Measurements from ENCODE around the gene NCF2. TPM values are rescaled to one million over a fixed set of nuclear protein-coding genes. Genes with fewer than 3 reads are reported as not detected.

NCF2 gene
- total and polyA plus RNA-seq, 4 experiments from 2014 or later: 2.0 to 6.9 (median 5.9) TPM

GRCh38 chr1:183569801-183570200 is 20.5 kb downstream of the NCF2 start:
- no peaks in the 10 kb centered on the region for H3K4me1 ChIP-seq (ENCODE audit: insufficient read depth, low read length)
- ChIA-PET CTCF (ENCODE audit: partially characterized antibody) (no interaction called here), POLR2A (ENCODE audit: partially characterized antibody) (interaction anchor here (1.3 kb wide), 1 partner anchor 19 kb away, joined by 3 read pairs; no protein-coding TSS in a partner anchor)

GRCh38 chr1:183569141-183569540 is 21.1 kb downstream of the NCF2 start:
- Mint-ChIP-seq H3K4me1 (peaks cover 0 to 7% (median 6%) of the 10 kb centered on the region in 4 donors), H3K27ac (peak overlapping the region in 2 of 7 donors; percentile 19 to 36), H3K4me3 (no peak overlapping the region), H3K9me3 (no peaks in the 10 kb centered on the region), H3K27me3 (no peaks in the 10 kb centered on the region), H3K36me3 (no peaks in the 10 kb centered on the region)
- Histone ChIP-seq H3K4me3 (ENCODE audit: low read length in 2 of 2) (no peak overlapping the region), H3K4me1 (ENCODE audit: insufficient read depth, low read length) (no peaks in the 10 kb centered on the region), H3K9me3 (ENCODE audit: control insufficient read depth in 1 of 2, low read length in 2 of 2) (no peaks in the 10 kb centered on the region), H3K36me3 (ENCODE audit: insufficient read depth, low read length) (no peaks in the 10 kb centered on the region), H3K27me3 (ENCODE audit: insufficient read depth, low read length) (no peaks in the 10 kb centered on the region), H3K27ac (ENCODE audit: low read depth, low read length) (no peak overlapping the region)
- intact Hi-C loops (cut with micrococcal nuclease): no loop called here
- POLR2A ChIA-PET (ENCODE audit: partially characterized antibody): interaction anchor here (1.3 kb wide), 1 partner anchor 19 kb away, joined by 3 read pairs; no protein-coding TSS in a partner anchor
- DNase-seq: no peak
- CTCF ChIA-PET (ENCODE audit: partially characterized antibody): interaction anchor here (0.9 kb wide), 1 partner anchor 18 kb away, joined by 3 read pairs; no protein-coding TSS in a partner anchor

More at GRCh38 chr1:183569801-183570200, 20.5 kb downstream of the NCF2 start:
- H3K4me3 Mint-ChIP-seq: no peak overlapping the region
- intact Hi-C loops (cut with micrococcal nuclease): no loop called here
- peaks cover 0 to 7% (median 6%) of the 10 kb centered on the region in 4 donors for H3K4me1 Mint-ChIP-seq
- no peaks in the 10 kb centered on the region for H3K36me3 ChIP-seq (ENCODE audit: insufficient read depth, low read length)
- no peak for DNase-seq
- H3K9me3 Mint-ChIP-seq: no peaks in the 10 kb centered on the region
- no peaks in the 10 kb centered on the region for H3K27me3 ChIP-seq (ENCODE audit: insufficient read depth, low read length)
- no peaks in the 10 kb centered on the region for H3K36me3 Mint-ChIP-seq
- no peak overlapping the region for H3K27ac Mint-ChIP-seq
- no peak overlapping the region for H3K27ac ChIP-seq (ENCODE audit: low read depth, low read length)
- no peak overlapping the region for H3K4me3 ChIP-seq (ENCODE audit: low read length in 2 of 2)
- H3K27me3 Mint-ChIP-seq: no peaks in the 10 kb centered on the region
- H3K9me3 ChIP-seq (ENCODE audit: control insufficient read depth in 1 of 2, low read length in 2 of 2): no peaks in the 10 kb centered on the region

DNA sequence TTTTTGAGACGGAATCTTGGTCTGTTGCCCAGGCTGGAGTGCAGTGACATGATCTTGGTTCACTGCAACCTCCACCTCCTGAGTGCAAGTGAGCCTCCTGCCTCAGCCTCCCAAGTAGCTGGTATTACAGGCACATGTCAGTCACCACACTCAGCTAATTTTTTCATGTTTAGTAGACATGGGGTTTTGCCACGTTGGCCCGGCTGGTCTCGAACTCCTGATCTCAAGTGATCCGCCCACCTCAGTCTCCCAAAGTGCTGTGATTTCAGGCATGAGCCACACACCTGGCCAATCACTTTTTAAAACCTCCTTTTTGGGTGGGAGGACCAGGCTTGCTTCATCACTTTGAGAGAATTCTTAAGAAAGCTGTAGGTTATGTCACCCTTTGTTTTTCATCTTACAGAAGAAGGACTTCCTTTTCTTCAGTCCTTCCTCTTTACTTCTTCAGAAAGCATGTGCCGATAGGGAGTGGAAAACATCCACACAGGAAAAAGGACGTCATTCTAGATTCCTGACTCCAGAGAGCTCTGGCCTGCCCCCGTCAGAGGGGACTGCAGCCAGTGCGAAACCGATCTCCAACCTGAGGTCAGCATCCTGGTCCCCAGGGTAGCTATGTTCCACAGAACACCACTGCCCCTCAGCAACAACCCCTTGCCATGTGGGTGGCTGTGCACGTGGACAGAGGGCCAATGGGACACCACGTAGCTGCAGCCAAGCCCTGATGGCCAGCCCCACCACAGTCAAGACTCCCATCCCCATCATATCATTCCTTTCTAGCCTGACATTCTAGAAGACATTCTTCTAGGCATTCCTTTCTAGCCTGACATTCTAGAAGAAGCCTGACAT is 21.9 kb downstream of the NCF2 start:
- intact Hi-C loops (cut with micrococcal nuclease): no loop called here
- H3K9me3 Mint-ChIP-seq: no peaks in the 10 kb centered on the region
- DNase-seq: no peak
- ChIA-PET POLR2A (ENCODE audit: partially characterized antibody) (interaction anchor here (1.3 kb wide), 1 partner anchor 20 kb away, joined by 3 read pairs; no protein-coding TSS in a partner anchor), CTCF (ENCODE audit: partially characterized antibody) (interaction anchor here (0.9 kb wide), 1 partner anchor 19 kb away, joined by 3 read pairs; no protein-coding TSS in a partner anchor)
- no peak overlapping the region for H3K27ac Mint-ChIP-seq
- H3K27me3 Mint-ChIP-seq: no peaks in the 10 kb centered on the region
- no peaks in the 10 kb centered on the region for H3K27me3 ChIP-seq (ENCODE audit: insufficient read depth, low read length)
- no peak overlapping the region for H3K27ac ChIP-seq (ENCODE audit: low read depth, low read length)
- H3K36me3 ChIP-seq (ENCODE audit: insufficient read depth, low read length): no peaks in the 10 kb centered on the region
- H3K4me1 ChIP-seq (ENCODE audit: insufficient read depth, low read length): no peaks in the 10 kb centered on the region
- no peaks in the 10 kb centered on the region for H3K9me3 ChIP-seq (ENCODE audit: control insufficient read depth in 1 of 2, low read length in 2 of 2)
- H3K4me1 Mint-ChIP-seq: peaks cover 0 to 7% (median 6%) of the 10 kb centered on the region in 4 donors
- H3K4me3 ChIP-seq (ENCODE audit: low read length in 2 of 2): no peak overlapping the region
- H3K36me3 Mint-ChIP-seq: no peaks in the 10 kb centered on the region
- no peak overlapping the region for H3K4me3 Mint-ChIP-seq

- no peaks in the 10 kb centered on the region for H3K4me1 ChIP-seq (ENCODE audit: insufficient read depth, low read length)
- Mint-ChIP-seq H3K4me3 (peak overlapping the region in 2 of 8 donors; percentile 23 to 26), H3K27ac (peak overlapping the region in 1 of 7 donors; percentile 52), H3K9me3 (no peaks in the 10 kb centered on the region), H3K36me3 (no peaks in the 10 kb centered on the region), H3K27me3 (no peaks in the 10 kb centered on the region), H3K4me1 (peaks cover 0 to 7% (median 6%) of the 10 kb centered on the region in 4 donors)
- H3K36me3 ChIP-seq (ENCODE audit: insufficient read depth, low read length): no peaks in the 10 kb centered on the region
- H3K4me3 ChIP-seq (ENCODE audit: low read length in 2 of 2): no peak overlapping the region
- no peak for DNase-seq
- intact Hi-C loops (cut with micrococcal nuclease): no loop called here
- H3K27me3 ChIP-seq (ENCODE audit: insufficient read depth, low read length): no peaks in the 10 kb centered on the region
- POLR2A ChIA-PET (ENCODE audit: partially characterized antibody): no interaction called here
- CTCF ChIA-PET (ENCODE audit: partially characterized antibody): no interaction called here
- H3K27ac ChIP-seq (ENCODE audit: low read depth, low read length): no peak overlapping the region
- no peaks in the 10 kb centered on the region for H3K9me3 ChIP-seq (ENCODE audit: control insufficient read depth in 1 of 2, low read length in 2 of 2)
Observed at GRCh38 chr1:183567584-183567983, 22.7 kb downstream of the NCF2 start.

GRCh38 chr1:183566026-183566425 is 24.2 kb downstream of the NCF2 start:
- CTCF ChIA-PET (ENCODE audit: partially characterized antibody): interaction anchor here (1.3 to 1.4 kb wide), 3 partner anchors 14 to 119 kb away, joined by 3 to 4 read pairs (median 3); no protein-coding TSS in a partner anchor
- H3K9me3 Mint-ChIP-seq: no peaks in the 10 kb centered on the region

DNA sequence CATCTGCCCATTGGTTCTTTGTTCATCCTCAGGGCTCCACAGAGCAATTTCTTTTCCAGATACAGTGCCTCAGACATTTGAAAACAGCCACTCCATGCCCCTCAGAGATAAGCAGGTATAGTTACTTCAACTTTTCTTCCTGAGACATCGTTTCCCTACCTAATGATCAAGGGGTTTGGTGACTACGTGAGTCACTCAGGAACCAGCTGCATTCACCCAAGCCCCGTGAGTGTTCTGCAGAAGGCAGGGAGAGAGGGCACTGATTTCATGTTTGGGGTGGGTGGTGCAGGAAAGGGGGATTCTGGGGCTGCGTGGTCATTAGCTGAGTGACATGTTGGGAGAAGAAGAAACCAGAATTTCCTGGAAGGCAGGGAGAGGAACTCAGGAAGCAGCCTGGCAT is 25.0 kb downstream of the NCF2 start:
- ChIA-PET POLR2A (ENCODE audit: partially characterized antibody) (no interaction called here), CTCF (ENCODE audit: partially characterized antibody) (interaction anchor here (1.3 to 1.4 kb wide), 3 partner anchors 15 to 120 kb away, joined by 3 to 4 read pairs (median 3); no protein-coding TSS in a partner anchor)
- no peaks in the 10 kb centered on the region for H3K9me3 Mint-ChIP-seq
- no peaks in the 10 kb centered on the region for H3K36me3 ChIP-seq (ENCODE audit: insufficient read depth, low read length)
- H3K4me3 Mint-ChIP-seq: no peak overlapping the region
- H3K4me3 ChIP-seq (ENCODE audit: low read length in 2 of 2): no peak overlapping the region
- H3K27me3 Mint-ChIP-seq: no peaks in the 10 kb centered on the region
- H3K27ac Mint-ChIP-seq: no peak overlapping the region
- H3K27ac ChIP-seq (ENCODE audit: low read depth, low read length): no peak overlapping the region
- H3K4me1 Mint-ChIP-seq: peaks cover 0 to 7% (median 6%) of the 10 kb centered on the region in 4 donors
- H3K36me3 Mint-ChIP-seq: peaks cover 0 to 3% of the 10 kb centered on the region in 2 donors
- H3K4me1 ChIP-seq (ENCODE audit: insufficient read depth, low read length): no peaks in the 10 kb centered on the region
- DNase-seq: no peak
- H3K9me3 ChIP-seq (ENCODE audit: control insufficient read depth in 1 of 2, low read length in 2 of 2): no peaks in the 10 kb centered on the region
- H3K27me3 ChIP-seq (ENCODE audit: insufficient read depth, low read length): no peaks in the 10 kb centered on the region
- intact Hi-C loops (cut with micrococcal nuclease): no loop called here

More at GRCh38 chr1:183566026-183566425, 24.2 kb downstream of the NCF2 start:
- Mint-ChIP-seq H3K4me1 (peaks cover 0 to 7% (median 6%) of the 10 kb centered on the region in 4 donors), H3K4me3 (no peak overlapping the region), H3K27ac (peak overlapping the region in 1 of 7 donors; percentile 36), H3K36me3 (peaks cover 0 to under 1% of the 10 kb centered on the region in 2 donors), H3K27me3 (no peaks in the 10 kb centered on the region)
- Histone ChIP-seq H3K9me3 (ENCODE audit: control insufficient read depth in 1 of 2, low read length in 2 of 2) (no peaks in the 10 kb centered on the region), H3K36me3 (ENCODE audit: insufficient read depth, low read length) (no peaks in the 10 kb centered on the region), H3K27ac (ENCODE audit: low read depth, low read length) (no peak overlapping the region), H3K4me3 (ENCODE audit: low read length in 2 of 2) (no peak overlapping the region), H3K27me3 (ENCODE audit: insufficient read depth, low read length) (no peaks in the 10 kb centered on the region), H3K4me1 (ENCODE audit: insufficient read depth, low read length) (no peaks in the 10 kb centered on the region)
- POLR2A ChIA-PET (ENCODE audit: partially characterized antibody): no interaction called here
- DNase-seq: no peak
- intact Hi-C loops (cut with micrococcal nuclease): no loop called here

DNA sequence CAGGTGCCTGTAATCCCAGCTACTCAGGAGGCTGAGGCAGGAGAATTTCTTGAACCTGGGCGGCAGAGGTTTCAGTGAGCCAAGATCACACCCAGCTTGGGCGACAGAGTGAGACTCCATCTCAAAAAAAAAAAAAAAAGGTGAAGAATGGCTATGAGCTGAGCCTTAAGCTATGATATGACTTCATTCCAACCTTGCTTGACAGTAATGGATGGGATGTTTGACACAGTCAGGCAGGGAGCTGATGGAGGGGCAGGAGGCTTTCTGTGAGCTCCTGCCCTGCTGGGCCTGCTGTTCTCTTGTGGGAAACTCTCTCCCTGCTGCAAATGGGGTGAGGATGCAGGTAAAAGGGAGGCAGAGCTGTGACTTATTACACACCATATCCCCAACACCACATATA is 27.6 kb downstream of the NCF2 start:
- POLR2A ChIA-PET (ENCODE audit: partially characterized antibody): interaction anchor here (0.7 kb wide), 1 partner anchor 17 kb away, joined by 3 read pairs; no protein-coding TSS in a partner anchor

More for the DNA sequence above, 27.6 kb downstream of the NCF2 start:
- no peaks in the 10 kb centered on the region for H3K9me3 Mint-ChIP-seq
- CTCF ChIA-PET (ENCODE audit: partially characterized antibody): no interaction called here
- intact Hi-C loops (cut with micrococcal nuclease): no loop called here
- Histone ChIP-seq H3K36me3 (ENCODE audit: insufficient read depth, low read length) (no peaks in the 10 kb centered on the region), H3K27me3 (ENCODE audit: insufficient read depth, low read length) (no peaks in the 10 kb centered on the region), H3K27ac (ENCODE audit: low read depth, low read length) (no peak overlapping the region), H3K4me1 (ENCODE audit: insufficient read depth, low read length) (no peaks in the 10 kb centered on the region), H3K9me3 (ENCODE audit: control insufficient read depth in 1 of 2, low read length in 2 of 2) (no peaks in the 10 kb centered on the region), H3K4me3 (ENCODE audit: low read length in 2 of 2) (no peak overlapping the region)
- DNase-seq: no peak
- H3K27me3 Mint-ChIP-seq: no peaks in the 10 kb centered on the region
- H3K4me3 Mint-ChIP-seq: no peak overlapping the region
- H3K27ac Mint-ChIP-seq: peak overlapping the region in 1 of 7 donors; percentile 80
- peaks cover 0 to 3% of the 10 kb centered on the region in 2 donors for H3K36me3 Mint-ChIP-seq
- peaks cover 0 to 6% (median 5%) of the 10 kb centered on the region in 4 donors for H3K4me1 Mint-ChIP-seq

Measured in CD4-positive, alpha-beta memory T cell (primary cell).